ENCODE results near the gene CTNNBIP1. TPM values are rescaled to one million over a fixed set of nuclear protein-coding genes. Genes with fewer than 3 reads are reported as not detected.

Gene CTNNBIP1
- total and polyA plus RNA-seq, 9 of the 15 experiments (the other 6 are each of a cell fraction or from before 2014, with no cell fraction given) = 0.65 to 29.2 (median 14.7) TPM

DNA sequence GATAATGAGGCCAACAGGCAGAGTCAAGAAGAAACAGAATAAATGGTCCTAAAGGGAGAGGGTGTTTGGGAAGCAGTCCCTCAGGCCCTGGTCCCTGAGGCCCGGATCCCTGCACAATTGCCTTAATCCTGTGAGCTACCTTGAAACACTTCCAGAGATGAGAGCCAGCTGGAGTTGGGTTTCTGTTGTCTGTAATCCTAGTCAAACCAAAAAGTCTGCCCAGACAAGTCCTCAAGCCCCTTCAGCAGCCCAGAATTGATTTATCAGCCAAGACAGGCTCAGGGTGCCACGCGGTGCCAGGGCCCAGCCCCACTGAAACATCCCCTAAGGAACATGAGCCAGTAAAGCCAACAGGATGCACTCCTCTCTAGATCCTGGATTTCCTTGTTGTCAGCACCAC is 69.9 kb downstream of the CTNNBIP1 start (continued):
- TF ChIP-seq, protein P1, sequence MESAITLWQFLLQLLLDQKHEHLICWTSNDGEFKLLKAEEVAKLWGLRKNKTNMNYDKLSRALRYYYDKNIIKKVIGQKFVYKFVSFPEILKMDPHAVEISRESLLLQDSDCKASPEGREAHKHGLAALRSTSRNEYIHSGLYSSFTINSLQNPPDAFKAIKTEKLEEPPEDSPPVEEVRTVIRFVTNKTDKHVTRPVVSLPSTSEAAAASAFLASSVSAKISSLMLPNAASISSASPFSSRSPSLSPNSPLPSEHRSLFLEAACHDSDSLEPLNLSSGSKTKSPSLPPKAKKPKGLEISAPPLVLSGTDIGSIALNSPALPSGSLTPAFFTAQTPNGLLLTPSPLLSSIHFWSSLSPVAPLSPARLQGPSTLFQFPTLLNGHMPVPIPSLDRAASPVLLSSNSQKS (CRISPR knock-in tag; IDR thresholded peaks at IDR 0.05) = no peak
- TF ChIP-seq, protein P2, sequence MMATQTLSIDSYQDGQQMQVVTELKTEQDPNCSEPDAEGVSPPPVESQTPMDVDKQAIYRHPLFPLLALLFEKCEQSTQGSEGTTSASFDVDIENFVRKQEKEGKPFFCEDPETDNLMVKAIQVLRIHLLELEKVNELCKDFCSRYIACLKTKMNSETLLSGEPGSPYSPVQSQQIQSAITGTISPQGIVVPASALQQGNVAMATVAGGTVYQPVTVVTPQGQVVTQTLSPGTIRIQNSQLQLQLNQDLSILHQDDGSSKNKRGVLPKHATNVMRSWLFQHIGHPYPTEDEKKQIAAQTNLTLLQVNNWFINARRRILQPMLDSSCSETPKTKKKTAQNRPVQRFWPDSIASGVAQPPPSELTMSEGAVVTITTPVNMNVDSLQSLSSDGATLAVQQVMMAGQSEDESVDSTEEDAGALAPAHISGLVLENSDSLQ (IDR thresholded peaks at IDR 0.05) = no peak
- TF ChIP-seq FOXA3 (CRISPR knock-in tag; conservative IDR thresholded peaks at IDR 0.05 in 1 of 2, IDR thresholded peaks at IDR 0.05 in 1 of 2) (no peak), TARDBP (IDR thresholded peaks at IDR 0.05) (no peak), SUPT5H (IDR thresholded peaks at IDR 0.05) (no peak)

DNA sequence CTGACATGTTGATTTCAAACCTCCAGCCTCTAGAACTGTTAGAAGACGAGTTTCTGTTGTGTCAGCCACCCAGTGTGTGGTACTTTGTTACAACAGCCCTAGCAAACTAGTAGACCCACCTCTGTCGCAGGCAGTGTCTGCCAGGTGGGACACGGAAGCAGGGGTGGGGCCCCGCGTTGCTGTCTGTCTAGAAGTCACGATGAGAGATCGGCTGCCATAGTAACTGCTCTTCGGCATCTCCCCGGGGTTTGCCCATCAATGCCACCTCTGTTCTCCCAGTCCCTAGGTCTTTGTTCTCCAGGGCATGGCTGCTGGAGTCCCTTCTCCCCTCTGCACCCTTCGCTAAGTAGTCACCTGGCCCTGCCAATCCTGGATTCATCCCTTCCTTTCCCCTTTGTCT is 71.1 kb downstream of the CTNNBIP1 start:
- WGBS (ENCODE audit: insufficient coverage, low coverage, missing lambda C conversion rate) = 18% methylated on average over 10 of the region's 10 CpGs
- no TSS peak for BruUV-seq (replicated peaks)
- no peak overlapping the region for H3K4me2 ChIP-seq (ENCODE audit: insufficient read depth, low read length)
- no peak overlapping the region for H3K27ac ChIP-seq (ENCODE audit: extremely low read depth, low read depth, low read length)
- H3K27me3 ChIP-seq (ENCODE audit: control insufficient read depth in 2 of 2, insufficient read depth in 2 of 2, low read length in 2 of 2) = peaks cover 46 to 83% of the 10 kb centered on the region in 2 experiments
- peaks cover 0 to 23% of the 10 kb centered on the region in 2 experiments; a peak in 1 of 5 replicates for H3K4me1 ChIP-seq (replicated peaks in 1 of 2; ENCODE audit: control insufficient read depth in 2 of 2, insufficient read depth in 2 of 2, low read length in 2 of 2)
- intact Hi-C loops (cut with micrococcal nuclease) = no loop called here
- no peak overlapping the region for H2AFZ ChIP-seq (ENCODE audit: low read depth, low read length)
- no peak for FAIRE-seq
- H3K9ac ChIP-seq (ENCODE audit: insufficient read depth in 1 of 2, low read depth in 2 of 2, low read length in 2 of 2) = no peak overlapping the region
- H4K20me1 ChIP-seq (replicated peaks; ENCODE audit: control insufficient read depth, insufficient read depth, low read length) = peaks cover 3% of the 10 kb centered on the region; the same call in 1 of the 2 replicates
- CTCF ChIA-PET (ENCODE audit: low intra/inter-chr PET ratio) = interaction anchor here (0.6 kb wide), 1 partner anchor 213 kb away, joined by 4 read pairs; no protein-coding TSS in a partner anchor
- 0 out of 2 replicates have a peak, but pooled peaks cover 1% of the 10 kb centered on the region for H3K9me3 ChIP-seq (replicated peaks; ENCODE audit: control insufficient read depth, insufficient read depth, low read depth, low read length)
- H3K9me1 ChIP-seq (ENCODE audit: control insufficient read depth, insufficient read depth, low read length) = no peaks in the 10 kb centered on the region
- in situ Hi-C loops (cut with MboI) = no loop called here
- POLR2A ChIA-PET = interaction anchor here (0.9 to 1.0 kb wide), 2 partner anchors 9 to 12 kb away, joined by 3 to 4 read pairs; no protein-coding TSS in a partner anchor
- TF ChIP-seq TEAD4 (IDR thresholded peaks at IDR 0.05; ENCODE audit: low read length) (no peak), TEAD4 (CRISPR knock-in tag; IDR thresholded peaks at IDR 0.05; ENCODE audit: borderline replicate concordance) (no peak), SNIP1 (IDR thresholded peaks at IDR 0.05; ENCODE audit: low read depth) (no peak), ARID2 (IDR thresholded peaks at IDR 0.05) (no peak), FOXM1 (IDR thresholded peaks at IDR 0.05; ENCODE audit: low read depth) (no peak), FOXM1 (CRISPR knock-in tag; IDR thresholded peaks at IDR 0.05; ENCODE audit: low read depth) (no peak), ELF1 (tag; IDR thresholded peaks at IDR 0.05) (no peak), TCF3 (CRISPR knock-in tag; IDR thresholded peaks at IDR 0.05) (no peak)
- TF ChIP-seq, protein P3, sequence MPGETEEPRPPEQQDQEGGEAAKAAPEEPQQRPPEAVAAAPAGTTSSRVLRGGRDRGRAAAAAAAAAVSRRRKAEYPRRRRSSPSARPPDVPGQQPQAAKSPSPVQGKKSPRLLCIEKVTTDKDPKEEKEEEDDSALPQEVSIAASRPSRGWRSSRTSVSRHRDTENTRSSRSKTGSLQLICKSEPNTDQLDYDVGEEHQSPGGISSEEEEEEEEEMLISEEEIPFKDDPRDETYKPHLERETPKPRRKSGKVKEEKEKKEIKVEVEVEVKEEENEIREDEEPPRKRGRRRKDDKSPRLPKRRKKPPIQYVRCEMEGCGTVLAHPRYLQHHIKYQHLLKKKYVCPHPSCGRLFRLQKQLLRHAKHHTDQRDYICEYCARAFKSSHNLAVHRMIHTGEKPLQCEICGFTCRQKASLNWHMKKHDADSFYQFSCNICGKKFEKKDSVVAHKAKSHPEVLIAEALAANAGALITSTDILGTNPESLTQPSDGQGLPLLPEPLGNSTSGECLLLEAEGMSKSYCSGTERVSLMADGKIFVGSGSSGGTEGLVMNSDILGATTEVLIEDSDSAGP (CRISPR knock-in tag; IDR thresholded peaks at IDR 0.05) = no peak
- TF ChIP-seq, protein P4, sequence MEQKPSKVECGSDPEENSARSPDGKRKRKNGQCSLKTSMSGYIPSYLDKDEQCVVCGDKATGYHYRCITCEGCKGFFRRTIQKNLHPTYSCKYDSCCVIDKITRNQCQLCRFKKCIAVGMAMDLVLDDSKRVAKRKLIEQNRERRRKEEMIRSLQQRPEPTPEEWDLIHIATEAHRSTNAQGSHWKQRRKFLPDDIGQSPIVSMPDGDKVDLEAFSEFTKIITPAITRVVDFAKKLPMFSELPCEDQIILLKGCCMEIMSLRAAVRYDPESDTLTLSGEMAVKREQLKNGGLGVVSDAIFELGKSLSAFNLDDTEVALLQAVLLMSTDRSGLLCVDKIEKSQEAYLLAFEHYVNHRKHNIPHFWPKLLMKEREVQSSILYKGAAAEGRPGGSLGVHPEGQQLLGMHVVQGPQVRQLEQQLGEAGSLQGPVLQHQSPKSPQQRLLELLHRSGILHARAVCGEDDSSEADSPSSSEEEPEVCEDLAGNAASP (IDR thresholded peaks at IDR 0.05) = no peak
- ATAC-seq = no peak
- DNase-seq (ENCODE audit: extremely low read depth in 1 of 4, low spot score in 3 of 4) = no peak
- no peaks in the 10 kb centered on the region for H3K79me2 ChIP-seq (ENCODE audit: control insufficient read depth, insufficient read depth, low read length)
- no peak overlapping the region for H3K4me3 ChIP-seq
- H3K36me3 ChIP-seq (ENCODE audit: control insufficient read depth, insufficient read depth, low read length) = no peaks in the 10 kb centered on the region
